Colonic mucosa (tissue), 4 donors: ENCODE data around the gene FGF9. TPM values are rescaled to one million over a fixed set of nuclear protein-coding genes. Genes with fewer than 3 reads are reported as not detected.

ENCODE experiments used
- DNase-seq: peaks from one replicate; pipeline ENCODE4 v3.0.0-alpha.2; 2020
- H3K27ac ChIP-seq: fragments of 200-600 bp; one replicate; pipeline ENCODE4 v1.8.0; 2021
- H3K27me3 ChIP-seq: fragments of 200-600 bp; one replicate; pipeline ENCODE4 v1.8.0; 2021
- H3K36me3 ChIP-seq: fragments of 200-600 bp; one replicate; pipeline ENCODE4 v1.8.0; 2021
- H3K4me1 ChIP-seq: fragments of 200-600 bp; one replicate; pipeline ENCODE4 v1.8.0; 2021; ENCODE audit warnings: mild to moderate bottlenecking
- H3K4me3 ChIP-seq: fragments of 200-600 bp; one replicate; pipeline ENCODE4 v1.8.0; 2021
- H3K9ac ChIP-seq, 2 donors: one replicate each; pipeline ENCODE4 v1.7.0; 2013; ENCODE audit warnings: control low read depth in 2 of 2, low read depth in 2 of 2, low read length in 2 of 2
- H3K9me3 ChIP-seq: fragments of 200-600 bp; one replicate; pipeline ENCODE4 v1.8.0; 2021
- CTCF ChIP-seq: fragments of 200-600 bp; IDR thresholded peaks from one replicate; pipeline ENCODE4 v1.8.0; 2022; ENCODE audit warnings: antibody characterized with exemption, mild to moderate bottlenecking
- intact Hi-C: fragments of 100-400 bp; cut with DNase I; formaldehyde crosslinking; loops from one replicate; pipeline ENCODE4 v1.14.1; 2022
- total RNA-seq, 2 donors: library from RNA; stranded (reverse); fragmentation: NEBNext Ultra II Directional in 1 of 2; extraction: Animal tissue kit (Norgen Biotek cat#: 25700) in 1 of 2; gene quantifications; one replicate each; pipeline ENCODE4 v1.2.1, GENCODE V29; 2021
- donor health status: healthy.
- donor health status: DM: no; HTN: no; CAD: no.
- donor health status: DM: no; HTN: no; CAD: no.

The FGF9 gene
- 1 to 10 TPM in 1 of 2 donors, under 1 TPM in 1; 0.67 to 1.2 TPM for total RNA-seq

- Histone ChIP-seq H3K27ac (peak within 1 kb of the TSS; percentile 6), H3K4me1 (peaks cover 27% of the 10 kb centered on the region), H3K9ac (peak within 1 kb of the TSS; percentile 43 to 54), H3K9me3 (no peaks in the 10 kb centered on the region), H3K4me3 (peak within 1 kb of the TSS; percentile 65), H3K36me3 (no peaks in the 10 kb centered on the region), H3K27me3 (peaks cover 10% of the 10 kb centered on the region)
- no peak for TF ChIP-seq CTCF
- peak; percentile 85 for DNase-seq
- intact Hi-C loops = no loop called here
Measured at GRCh38 chr13:21670883-21671619, at the start of gene FGF9. Gene FGF9, plus strand, starts transcription at chr13:21671073. Its CDS starts 840 bp downstream, at chr13:21671913.

- DNase-seq = peak; percentile 29
- H3K9ac ChIP-seq = no peak overlapping the region
- intact Hi-C loops = loop anchor here (10.0 kb wide), 1 partner anchor 649 kb away; no protein-coding TSS in a partner anchor
- no peaks in the 10 kb centered on the region for H3K9me3 ChIP-seq
- H3K4me3 ChIP-seq = no peak overlapping the region
- H3K27ac ChIP-seq = no peak overlapping the region
- no peaks in the 10 kb centered on the region for H3K36me3 ChIP-seq
- H3K4me1 ChIP-seq = no peaks in the 10 kb centered on the region
- H3K27me3 ChIP-seq = no peaks in the 10 kb centered on the region
- peak; percentile 36 for TF ChIP-seq CTCF
Measured at GRCh38 chr13:21625366-21625765, 45.5 kb upstream of the FGF9 start.

- intact Hi-C loops = loop anchor here (10.0 kb wide), 1 partner anchor 473 kb away; no protein-coding TSS in a partner anchor
- Histone ChIP-seq H3K4me1 (no peaks in the 10 kb centered on the region), H3K27ac (no peak overlapping the region), H3K36me3 (no peaks in the 10 kb centered on the region), H3K4me3 (no peak overlapping the region), H3K27me3 (no peaks in the 10 kb centered on the region), H3K9ac (no peak overlapping the region), H3K9me3 (no peaks in the 10 kb centered on the region)
- no peak for DNase-seq
- no peak for TF ChIP-seq CTCF
Measured at GRCh38 chr13:21632196-21632595, 38.7 kb upstream of the FGF9 start.

- Histone ChIP-seq H3K27me3 (no peaks in the 10 kb centered on the region), H3K27ac (peak overlapping the region; percentile 5), H3K9me3 (no peaks in the 10 kb centered on the region), H3K9ac (no peak overlapping the region), H3K36me3 (no peaks in the 10 kb centered on the region), H3K4me1 (no peaks in the 10 kb centered on the region), H3K4me3 (no peak overlapping the region)
- no peak for DNase-seq
- intact Hi-C loops = loop anchor here (10.0 kb wide), 1 partner anchor 468 kb away; no protein-coding TSS in a partner anchor
- no peak for TF ChIP-seq CTCF
Measured at GRCh38 chr13:21636656-21637055, 34.2 kb upstream of the FGF9 start.

- Histone ChIP-seq H3K27ac (peak overlapping the region; percentile 31), H3K4me1 (no peaks in the 10 kb centered on the region)
Measured at GRCh38 chr13:21637296-21637695, 33.6 kb upstream of the FGF9 start.

More at GRCh38 chr13:21637296-21637695, 33.6 kb upstream of the FGF9 start:
- no peak for TF ChIP-seq CTCF
- no peak overlapping the region for H3K9ac ChIP-seq
- H3K36me3 ChIP-seq = no peaks in the 10 kb centered on the region
- intact Hi-C loops = loop anchor here (10.0 kb wide), 1 partner anchor 468 kb away; no protein-coding TSS in a partner anchor
- no peak overlapping the region for H3K4me3 ChIP-seq
- no peaks in the 10 kb centered on the region for H3K9me3 ChIP-seq
- H3K27me3 ChIP-seq = no peaks in the 10 kb centered on the region
- peak; percentile 88 for DNase-seq
